Lower leg skin (tissue), 3 donors: ENCODE data around the gene ANKRD13D.

Source experiments
- POLR2A ChIP-seq, 2 donors: fragments of 450-650 bp; IDR thresholded peaks; one replicate each; pipeline ENCODE4 v1.6.1; 2016 to 2017; ENCODE audit warnings: antibody characterized with exemption in 2 of 2, mild to moderate bottlenecking in 1 of 2, moderate library complexity in 1 of 2
- TF ChIP-seq, protein P1 (sequence below), 3 donors: fragments of 450-650 bp; IDR thresholded peaks; one replicate each; pipeline ENCODE4 v1.5.1; 2016; ENCODE audit warnings: antibody characterized with exemption in 3 of 3, mild to moderate bottlenecking in 3 of 3, moderate library complexity in 2 of 3

GRCh38 chr11:67247946-67248550, 41.1 kb upstream of the ANKRD13D start:
- TF ChIP-seq, protein P1, sequence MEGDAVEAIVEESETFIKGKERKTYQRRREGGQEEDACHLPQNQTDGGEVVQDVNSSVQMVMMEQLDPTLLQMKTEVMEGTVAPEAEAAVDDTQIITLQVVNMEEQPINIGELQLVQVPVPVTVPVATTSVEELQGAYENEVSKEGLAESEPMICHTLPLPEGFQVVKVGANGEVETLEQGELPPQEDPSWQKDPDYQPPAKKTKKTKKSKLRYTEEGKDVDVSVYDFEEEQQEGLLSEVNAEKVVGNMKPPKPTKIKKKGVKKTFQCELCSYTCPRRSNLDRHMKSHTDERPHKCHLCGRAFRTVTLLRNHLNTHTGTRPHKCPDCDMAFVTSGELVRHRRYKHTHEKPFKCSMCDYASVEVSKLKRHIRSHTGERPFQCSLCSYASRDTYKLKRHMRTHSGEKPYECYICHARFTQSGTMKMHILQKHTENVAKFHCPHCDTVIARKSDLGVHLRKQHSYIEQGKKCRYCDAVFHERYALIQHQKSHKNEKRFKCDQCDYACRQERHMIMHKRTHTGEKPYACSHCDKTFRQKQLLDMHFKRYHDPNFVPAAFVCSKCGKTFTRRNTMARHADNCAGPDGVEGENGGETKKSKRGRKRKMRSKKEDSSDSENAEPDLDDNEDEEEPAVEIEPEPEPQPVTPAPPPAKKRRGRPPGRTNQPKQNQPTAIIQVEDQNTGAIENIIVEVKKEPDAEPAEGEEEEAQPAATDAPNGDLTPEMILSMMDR (IDR thresholded peaks at IDR 0.05) = no peak
- TF ChIP-seq POLR2A (IDR thresholded peaks at IDR 0.05) = no peak
